Endodermal cell (in vitro differentiated cells): Measurements from ENCODE around the gene MICAL3. TPM values are rescaled to one million over a fixed set of nuclear protein-coding genes. Genes with fewer than 3 reads are reported as not detected.

Experiments used
- DNase-seq: peaks from one replicate; pipeline ENCODE4 v3.0.0-alpha.2; 2017
- H3K27ac ChIP-seq: 2 replicates; pipeline ENCODE4 v1.5.1; 2013; ENCODE audit warnings: mild to moderate bottlenecking, low read depth, low read length, moderate library complexity
- H3K27me3 ChIP-seq: 2 replicates; pipeline ENCODE4 v1.6.1; 2013; ENCODE audit warnings: mild to moderate bottlenecking, low read length, moderate library complexity; ENCODE audit not compliant: insufficient read depth, control insufficient read depth, poor library complexity, severe bottlenecking
- H3K36me3 ChIP-seq: 2 replicates; pipeline ENCODE4 v1.7.0; 2013; ENCODE audit warnings: mild to moderate bottlenecking, low read length, moderate library complexity; ENCODE audit not compliant: control insufficient read depth, insufficient read depth
- H3K4me1 ChIP-seq: one replicate; pipeline ENCODE4 v1.7.0; 2013; ENCODE audit warnings: low read length; ENCODE audit not compliant: control insufficient read depth, insufficient read depth
- H3K4me3 ChIP-seq: 2 replicates; pipeline ENCODE4 v1.5.1; 2013; ENCODE audit warnings: mild to moderate bottlenecking, low read length, moderate library complexity
- H3K9ac ChIP-seq: 2 replicates; pipeline ENCODE4 v1.6.1; 2013; ENCODE audit warnings: mild to moderate bottlenecking, low read length, moderate library complexity; ENCODE audit not compliant: poor library complexity, severe bottlenecking; ENCODE audit errors: extremely low read depth
- H3K9me3 ChIP-seq: 2 replicates; pipeline ENCODE4 v1.6.1; 2013; ENCODE audit warnings: mild to moderate bottlenecking, low read length, moderate library complexity; ENCODE audit not compliant: control insufficient read depth
- H3K27ac Mint-ChIP-seq: 2 replicates; pipeline ENCODE4 v1.8.0; 2020; ENCODE audit warnings: mixed read lengths
- H3K27me3 Mint-ChIP-seq: 2 replicates; pipeline ENCODE4 v1.8.0; 2021; ENCODE audit warnings: mild to moderate bottlenecking, mixed read lengths; ENCODE audit not compliant: insufficient read depth
- H3K36me3 Mint-ChIP-seq: 2 replicates; pipeline ENCODE4 v1.8.0; 2020; ENCODE audit warnings: low read depth, mixed read lengths
- H3K4me1 Mint-ChIP-seq: 2 replicates; pipeline ENCODE4 v1.8.0; 2020; ENCODE audit warnings: mixed read lengths
- H3K4me3 Mint-ChIP-seq: 2 replicates; pipeline ENCODE4 v1.8.0; 2020; ENCODE audit warnings: mild to moderate bottlenecking, moderate library complexity, mixed read lengths
- H3K9me3 Mint-ChIP-seq: 2 replicates; pipeline ENCODE4 v1.8.0; 2020; ENCODE audit warnings: mild to moderate bottlenecking, mixed read lengths
- WGBS, 2 experiments: methylation state at CpG; one replicate each; pipeline versions ENCODE4 v1.1.5 to v1.1.7; 2013; ENCODE audit warnings: missing lambda C conversion rate in 2 of 2, mixed read lengths in 1 of 2; ENCODE audit not compliant: insufficient coverage in 1 of 2, insufficient read length in 1 of 2; 5-methylcytosine and 5-hydroxymethylcytosine counted together
- total RNA-seq, 2 donors: library from RNA; stranded (reverse); fragmentation: NEBNext Ultra II Directional in 1 of 2; extraction: Animal tissue kit (Norgen Biotek cat#: 25700) in 1 of 2; gene quantifications; 2 replicates in 1 of 2; 3 replicates in 1 of 2; pipeline ENCODE4 v1.2.1, GENCODE V29; 2021
- TF ChIP-seq, protein P1 (sequence below): fragments of 200-600 bp; sonication (generic); conservative IDR thresholded peaks from 2 replicates; pipeline ENCODE4 v1.5.0; 2021; ENCODE audit warnings: antibody characterized with exemption, mild to moderate bottlenecking

Gene MICAL3
- total RNA-seq, 2 donors from 2014 or later = 42.8 to 48.1 TPM

DNA sequence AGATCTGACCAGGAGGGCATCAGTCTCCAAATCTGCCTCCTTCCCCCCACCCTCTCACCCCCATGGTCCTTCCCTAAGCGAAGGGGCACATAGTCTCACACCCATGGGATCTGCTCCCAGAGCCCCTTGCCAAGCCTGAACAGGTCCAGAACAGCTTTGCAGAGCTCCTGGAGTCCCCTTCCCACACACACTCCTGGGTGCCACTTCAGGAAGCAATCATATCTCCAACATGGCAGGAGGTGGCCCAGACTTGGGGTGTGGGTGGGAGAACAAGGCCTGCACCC, 63.0 kb downstream of the MICAL3 start:
- DNase-seq = no peak
- peak overlapping the region; percentile 24 for H3K4me3 Mint-ChIP-seq
- Histone ChIP-seq H3K36me3 (no peaks in the 10 kb centered on the region), H3K27ac (peak overlapping the region; percentile 51), H3K9me3 (no peaks in the 10 kb centered on the region), H3K4me1 (peaks cover 24% of the 10 kb centered on the region), H3K9ac (no peak overlapping the region), H3K27me3 (peaks cover 6% of the 10 kb centered on the region), H3K4me3 (no peak overlapping the region)
- WGBS, 2 experiments = 48% methylated on average over 1 of the region's 1 CpG; no CpG with 5 or more reads in 1 of the 2 experiments
- H3K36me3 Mint-ChIP-seq = no peaks in the 10 kb centered on the region
- H3K27me3 Mint-ChIP-seq = peaks cover 6% of the 10 kb centered on the region
- TF ChIP-seq, protein P1, sequence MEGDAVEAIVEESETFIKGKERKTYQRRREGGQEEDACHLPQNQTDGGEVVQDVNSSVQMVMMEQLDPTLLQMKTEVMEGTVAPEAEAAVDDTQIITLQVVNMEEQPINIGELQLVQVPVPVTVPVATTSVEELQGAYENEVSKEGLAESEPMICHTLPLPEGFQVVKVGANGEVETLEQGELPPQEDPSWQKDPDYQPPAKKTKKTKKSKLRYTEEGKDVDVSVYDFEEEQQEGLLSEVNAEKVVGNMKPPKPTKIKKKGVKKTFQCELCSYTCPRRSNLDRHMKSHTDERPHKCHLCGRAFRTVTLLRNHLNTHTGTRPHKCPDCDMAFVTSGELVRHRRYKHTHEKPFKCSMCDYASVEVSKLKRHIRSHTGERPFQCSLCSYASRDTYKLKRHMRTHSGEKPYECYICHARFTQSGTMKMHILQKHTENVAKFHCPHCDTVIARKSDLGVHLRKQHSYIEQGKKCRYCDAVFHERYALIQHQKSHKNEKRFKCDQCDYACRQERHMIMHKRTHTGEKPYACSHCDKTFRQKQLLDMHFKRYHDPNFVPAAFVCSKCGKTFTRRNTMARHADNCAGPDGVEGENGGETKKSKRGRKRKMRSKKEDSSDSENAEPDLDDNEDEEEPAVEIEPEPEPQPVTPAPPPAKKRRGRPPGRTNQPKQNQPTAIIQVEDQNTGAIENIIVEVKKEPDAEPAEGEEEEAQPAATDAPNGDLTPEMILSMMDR = no peak
- H3K27ac Mint-ChIP-seq = peak overlapping the region; percentile 69
- H3K9me3 Mint-ChIP-seq = no peaks in the 10 kb centered on the region
- H3K4me1 Mint-ChIP-seq = peaks cover 60% of the 10 kb centered on the region

DNA sequence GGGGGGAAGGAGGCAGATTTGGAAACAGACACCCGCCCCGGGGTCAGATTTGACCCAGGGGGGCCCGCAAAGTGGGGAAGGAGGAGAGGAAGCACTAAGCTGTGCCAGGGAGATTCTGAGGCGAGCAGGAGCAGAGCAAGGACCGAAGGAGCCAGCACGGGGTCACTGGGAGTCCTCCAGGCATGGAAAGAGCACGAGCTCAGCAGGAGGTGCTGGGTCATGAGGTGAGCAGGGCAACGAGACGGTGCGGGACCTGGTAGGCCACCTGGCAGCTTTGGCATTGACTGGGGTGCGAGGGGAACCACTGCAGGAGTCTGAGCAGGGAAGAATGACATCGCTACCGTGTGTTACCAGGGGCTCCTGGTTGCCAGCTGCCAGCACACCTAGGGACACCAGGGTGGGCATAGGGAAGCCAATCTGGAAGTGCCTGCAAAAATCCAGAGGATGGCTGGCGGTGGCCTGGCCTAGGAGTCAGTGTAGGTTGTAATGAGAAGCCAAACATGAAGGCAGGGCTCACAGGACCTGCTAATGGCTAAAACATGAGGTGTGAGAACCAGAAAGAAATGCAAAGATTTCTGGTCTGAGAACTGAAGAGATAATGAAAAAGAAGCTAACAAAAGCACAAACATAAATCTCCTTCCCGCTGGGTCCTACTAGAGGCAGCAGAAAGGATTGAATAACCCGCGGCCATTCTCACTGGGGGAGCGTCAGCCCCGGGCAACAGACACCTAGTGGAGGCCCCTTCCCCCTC, 63.5 kb downstream of the MICAL3 start:
- no peak overlapping the region for H3K4me3 ChIP-seq
- Mint-ChIP-seq H3K36me3 (peaks cover 2% of the 10 kb centered on the region), H3K27me3 (peaks cover 1% of the 10 kb centered on the region), H3K9me3 (no peaks in the 10 kb centered on the region), H3K27ac (peak overlapping the region; percentile 68), H3K4me1 (peaks cover 56% of the 10 kb centered on the region), H3K4me3 (peak overlapping the region; percentile 24)
- no peaks in the 10 kb centered on the region for H3K36me3 ChIP-seq
- WGBS, 2 experiments = 67 to 84% methylated on average over 15 to 19 of the region's 19 CpGs
- peaks cover under 1% of the 10 kb centered on the region for H3K27me3 ChIP-seq
- TF ChIP-seq, protein P1 = no peak
- H3K9me3 ChIP-seq = no peaks in the 10 kb centered on the region
- peak; percentile 80 for DNase-seq
- peaks cover 24% of the 10 kb centered on the region for H3K4me1 ChIP-seq
- peak overlapping the region; percentile 22 for H3K9ac ChIP-seq
- H3K27ac ChIP-seq = peak overlapping the region; percentile 51

DNA sequence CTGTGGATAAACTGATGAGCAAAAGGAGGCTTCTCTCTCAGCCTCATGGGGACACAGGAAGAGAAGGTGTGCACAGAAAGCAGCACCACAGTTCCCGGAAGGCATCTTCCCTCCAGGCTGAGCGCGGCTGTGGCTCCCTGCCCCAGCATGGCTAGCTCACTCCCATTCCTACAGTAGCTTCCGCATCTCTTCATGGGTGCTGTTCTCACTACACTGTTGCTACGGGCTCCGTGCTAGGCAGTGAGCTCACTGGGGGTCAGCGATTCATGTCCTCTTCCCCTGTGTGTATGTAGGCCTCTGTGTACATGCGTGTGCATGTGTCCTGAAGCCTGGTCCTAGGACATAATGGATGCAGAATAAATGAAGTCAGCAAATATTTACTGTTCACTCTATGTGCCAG, 64.3 kb downstream of the MICAL3 start:
- Histone ChIP-seq H3K27ac (no peak overlapping the region), H3K36me3 (no peaks in the 10 kb centered on the region), H3K4me1 (peaks cover 24% of the 10 kb centered on the region), H3K9ac (no peak overlapping the region), H3K27me3 (no peaks in the 10 kb centered on the region), H3K9me3 (no peaks in the 10 kb centered on the region), H3K4me3 (no peak overlapping the region)
- peak overlapping the region; percentile 68 for H3K27ac Mint-ChIP-seq
- no peak for DNase-seq
- no peaks in the 10 kb centered on the region for H3K27me3 Mint-ChIP-seq
- H3K36me3 Mint-ChIP-seq = peaks cover 2% of the 10 kb centered on the region
- TF ChIP-seq, protein P1 = no peak
- peaks cover 54% of the 10 kb centered on the region for H3K4me1 Mint-ChIP-seq
- no peaks in the 10 kb centered on the region for H3K9me3 Mint-ChIP-seq
- 93 to 98% methylated on average over 8 of the region's 8 CpGs for WGBS, 2 experiments
- peak overlapping the region; percentile 24 for H3K4me3 Mint-ChIP-seq
